ENCODE data around the gene TTC7B.

The TTC7B gene

DNA sequence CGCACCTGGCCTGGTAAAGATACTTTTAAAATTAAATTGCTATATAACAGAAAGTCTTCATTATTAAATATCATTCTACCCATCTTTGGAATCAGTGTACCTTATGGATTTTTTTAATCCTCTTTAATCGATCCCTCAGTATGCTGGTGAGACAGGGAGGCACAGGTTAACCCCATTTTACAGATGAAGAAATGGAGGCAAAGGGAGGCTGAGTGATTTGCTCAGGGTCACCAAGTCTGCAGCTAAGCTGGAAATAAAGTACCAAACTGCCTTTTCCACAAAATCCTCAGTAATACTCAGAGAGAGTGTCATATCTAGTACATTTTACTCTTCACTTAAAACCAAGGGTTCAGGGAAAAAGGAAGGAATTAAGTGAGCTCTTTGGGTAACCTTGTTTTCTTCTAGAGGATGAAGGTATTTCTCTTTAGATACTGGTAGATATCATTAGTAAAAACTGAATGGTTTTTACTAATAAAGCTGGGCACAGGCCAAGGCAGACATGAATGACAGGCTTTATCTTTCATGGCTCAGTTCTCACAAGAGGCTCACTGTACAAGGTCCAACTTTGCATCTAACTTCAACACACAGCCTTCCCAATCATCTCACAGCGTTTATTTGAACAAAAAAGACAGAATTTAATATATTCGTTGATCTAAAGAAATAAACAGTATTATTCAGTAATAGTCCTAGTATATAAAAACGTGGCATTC is 35.3 kb upstream of the TTC7B start:
- Mint-ChIP-seq H3K27me3 (ENCODE audit: low read depth) (no peaks in the 10 kb centered on the region), H3K4me1 (no peaks in the 10 kb centered on the region), H3K4me3 (no peak overlapping the region), H3K27ac (peak overlapping the region in 2 of 3 experiments; percentile 34 to 43), H3K36me3 (ENCODE audit: low read depth) (no peaks in the 10 kb centered on the region), H3K9me3 (no peaks in the 10 kb centered on the region)
- TF ChIP-seq, protein P1, sequence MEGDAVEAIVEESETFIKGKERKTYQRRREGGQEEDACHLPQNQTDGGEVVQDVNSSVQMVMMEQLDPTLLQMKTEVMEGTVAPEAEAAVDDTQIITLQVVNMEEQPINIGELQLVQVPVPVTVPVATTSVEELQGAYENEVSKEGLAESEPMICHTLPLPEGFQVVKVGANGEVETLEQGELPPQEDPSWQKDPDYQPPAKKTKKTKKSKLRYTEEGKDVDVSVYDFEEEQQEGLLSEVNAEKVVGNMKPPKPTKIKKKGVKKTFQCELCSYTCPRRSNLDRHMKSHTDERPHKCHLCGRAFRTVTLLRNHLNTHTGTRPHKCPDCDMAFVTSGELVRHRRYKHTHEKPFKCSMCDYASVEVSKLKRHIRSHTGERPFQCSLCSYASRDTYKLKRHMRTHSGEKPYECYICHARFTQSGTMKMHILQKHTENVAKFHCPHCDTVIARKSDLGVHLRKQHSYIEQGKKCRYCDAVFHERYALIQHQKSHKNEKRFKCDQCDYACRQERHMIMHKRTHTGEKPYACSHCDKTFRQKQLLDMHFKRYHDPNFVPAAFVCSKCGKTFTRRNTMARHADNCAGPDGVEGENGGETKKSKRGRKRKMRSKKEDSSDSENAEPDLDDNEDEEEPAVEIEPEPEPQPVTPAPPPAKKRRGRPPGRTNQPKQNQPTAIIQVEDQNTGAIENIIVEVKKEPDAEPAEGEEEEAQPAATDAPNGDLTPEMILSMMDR (IDR thresholded peaks at IDR 0.05; ENCODE audit: unreplicated experiment in 3 of 3): no peak

DNA sequence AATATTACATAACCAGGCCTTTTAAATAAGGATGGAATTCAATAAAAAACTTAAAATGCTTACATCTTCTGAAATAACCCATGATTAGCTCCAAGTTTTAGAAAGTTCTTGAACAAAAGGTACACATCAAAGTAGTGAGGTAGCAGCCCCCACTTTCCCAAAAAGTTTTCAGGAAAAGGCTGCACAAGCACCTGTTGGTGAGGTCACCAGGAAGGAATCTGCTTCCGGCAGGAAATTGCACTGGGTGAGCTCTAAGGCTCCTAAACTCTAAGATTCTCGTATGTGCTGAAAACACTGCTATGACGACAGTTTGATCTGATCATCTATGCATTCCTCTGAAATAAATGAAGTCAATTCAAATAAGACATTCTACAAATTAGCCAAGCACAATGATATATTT is 34.3 kb upstream of the TTC7B start:
- Mint-ChIP-seq H3K27me3 (ENCODE audit: low read depth) (no peaks in the 10 kb centered on the region), H3K4me3 (no peak overlapping the region), H3K9me3 (no peaks in the 10 kb centered on the region)

DNA sequence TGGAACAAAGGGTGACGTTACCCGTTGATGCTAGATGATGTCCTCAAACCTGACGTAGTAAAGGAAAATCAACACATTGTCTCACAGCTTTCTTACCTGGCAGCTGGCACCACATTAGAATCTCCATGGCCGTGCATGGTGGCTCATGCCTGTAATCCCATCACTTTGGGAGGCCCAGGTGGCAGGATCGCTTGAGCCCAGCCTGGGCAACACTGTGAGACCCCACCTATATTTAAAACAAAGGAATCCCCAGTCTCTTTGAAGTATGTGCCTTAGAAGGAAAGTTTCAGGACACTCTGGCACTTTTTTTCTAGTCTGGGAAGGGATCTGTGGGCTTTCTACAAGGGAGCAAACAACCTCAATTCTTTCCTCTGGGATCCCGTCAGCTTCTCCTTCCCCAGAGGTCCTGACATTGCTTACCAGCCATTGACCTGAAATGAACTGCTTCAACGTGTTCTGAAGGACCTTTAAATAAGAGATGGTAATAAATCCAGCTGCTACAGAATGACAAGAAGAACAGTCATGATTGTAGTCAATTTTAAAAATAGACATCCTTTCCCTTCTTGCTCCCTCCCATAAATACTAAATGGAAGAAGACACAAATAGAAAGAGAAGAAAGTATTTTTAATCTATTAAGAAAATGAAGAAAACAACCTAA is 33.7 kb upstream of the TTC7B start:
- Mint-ChIP-seq H3K36me3 (ENCODE audit: low read depth) (no peaks in the 10 kb centered on the region), H3K9me3 (no peaks in the 10 kb centered on the region), H3K4me1 (no peaks in the 10 kb centered on the region), H3K27ac (peak overlapping the region in 1 of 3 experiments; percentile 5), H3K4me3 (no peak overlapping the region), H3K27me3 (ENCODE audit: low read depth) (no peaks in the 10 kb centered on the region)
- TF ChIP-seq, protein P1 (IDR thresholded peaks at IDR 0.05; ENCODE audit: unreplicated experiment in 3 of 3): no peak

More for the DNA sequence above, 34.3 kb upstream of the TTC7B start:
- H3K4me1 Mint-ChIP-seq: no peaks in the 10 kb centered on the region
- H3K27ac Mint-ChIP-seq: peak overlapping the region in 2 of 3 experiments; percentile 54 to 58
- H3K36me3 Mint-ChIP-seq (ENCODE audit: low read depth): no peaks in the 10 kb centered on the region
- TF ChIP-seq, protein P1 (IDR thresholded peaks at IDR 0.05; ENCODE audit: unreplicated experiment in 3 of 3): no peak

DNA sequence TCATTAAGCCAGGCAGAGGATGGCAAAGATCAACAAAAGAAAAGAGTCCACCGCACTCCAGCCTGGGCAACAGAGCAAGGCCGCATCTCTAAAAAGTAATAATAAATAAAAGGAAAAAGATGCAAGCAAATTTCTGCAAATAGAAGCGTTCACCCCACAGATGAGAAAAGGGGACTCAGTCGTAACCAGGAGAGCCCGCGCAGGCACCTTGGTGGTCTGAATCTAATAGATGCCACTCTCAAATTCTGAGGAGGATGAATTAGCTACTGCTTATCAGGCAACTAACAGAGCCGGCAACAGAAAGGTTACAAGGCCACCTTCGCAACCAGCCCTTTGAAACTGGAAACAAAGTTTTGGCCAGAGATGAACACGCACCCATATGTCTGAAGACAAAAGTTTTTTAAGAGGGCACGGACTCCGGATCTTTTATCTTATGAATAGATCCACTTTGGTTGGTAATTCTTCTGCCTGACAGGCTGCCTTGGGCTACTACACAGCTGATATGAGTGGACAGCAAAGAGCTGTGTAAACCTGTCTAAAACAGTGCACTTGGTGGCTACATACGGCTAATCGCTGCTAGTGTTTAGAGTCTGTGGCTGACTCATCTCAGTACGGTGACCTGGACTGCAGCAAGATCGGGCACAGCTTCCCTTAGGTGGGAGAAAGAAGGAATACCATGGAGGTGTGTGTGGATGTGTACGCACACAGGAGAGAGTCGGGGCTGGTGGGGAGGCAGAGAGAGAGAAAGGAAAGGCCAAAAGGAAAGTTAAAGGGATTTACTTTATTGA is 32.9 kb upstream of the TTC7B start:
- Mint-ChIP-seq H3K9me3 (no peaks in the 10 kb centered on the region), H3K27me3 (ENCODE audit: low read depth) (no peaks in the 10 kb centered on the region), H3K27ac (peak overlapping the region in 1 of 3 experiments; percentile 5), H3K4me1 (no peaks in the 10 kb centered on the region), H3K4me3 (no peak overlapping the region), H3K36me3 (ENCODE audit: low read depth) (no peaks in the 10 kb centered on the region)
- TF ChIP-seq, protein P1 (IDR thresholded peaks at IDR 0.05; ENCODE audit: unreplicated experiment in 3 of 3): no peak

DNA sequence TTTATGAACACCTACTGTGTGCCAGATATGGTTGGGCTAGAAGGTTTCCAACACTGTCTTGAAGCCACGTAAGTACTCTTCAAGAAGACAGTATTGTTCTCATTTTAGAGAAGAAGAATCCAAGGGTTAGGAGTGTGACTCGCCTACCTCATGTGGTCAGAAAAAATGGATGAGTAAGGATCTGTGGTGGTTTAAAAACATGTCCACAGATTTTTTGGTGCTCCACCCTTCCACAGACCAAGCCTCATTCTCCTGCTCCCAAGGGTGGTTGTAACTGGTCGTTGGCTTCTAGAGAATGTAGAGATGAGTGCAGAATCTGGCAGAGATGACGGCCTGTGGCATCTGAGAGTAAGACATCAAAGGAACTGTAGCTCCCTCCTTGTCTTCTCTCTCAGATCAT is 30.3 kb upstream of the TTC7B start:
- Mint-ChIP-seq H3K9me3 (no peaks in the 10 kb centered on the region), H3K4me3 (no peak overlapping the region), H3K36me3 (ENCODE audit: low read depth) (no peaks in the 10 kb centered on the region), H3K27ac (no peak overlapping the region), H3K27me3 (ENCODE audit: low read depth) (no peaks in the 10 kb centered on the region), H3K4me1 (peaks cover 4% of the 10 kb centered on the region)
- TF ChIP-seq, protein P1 (IDR thresholded peaks at IDR 0.05; ENCODE audit: unreplicated experiment in 3 of 3): no peak

All from nephron (organoid).